K562 (cell line): ENCODE measurements around the gene CISD3. TPM values are rescaled to one million over a fixed set of nuclear protein-coding genes. Genes with fewer than 3 reads are reported as not detected.
A peak's percentile ranks its signal among the peaks of the same experiment; 100 is the strongest.

ENCODE experiments used
- ATAC-seq: fragments of 200-7000 bp; cut with Tn5 transposase; 3 replicates; pipeline ENCODE4 v1.9.1; 2020; ENCODE audit warnings: moderate library complexity
- BruUV-seq: library from RNA; stranded (reverse); fragments of 400-500 nt; replicated peaks from 2 replicates; lab custom pipeline; 2021; lab: Mats Ljungman, UMichigan
- CTCF ChIA-PET: fragments of 300-600 bp; formaldehyde crosslinking; extraction: SDS; loops from one replicate; lab custom pipeline; 2021; ENCODE audit warnings: low intra/inter-chr PET ratio; lab: Yijun Ruan, JAX
- POLR2A ChIA-PET: fragments of 300-600, 350-650 bp; sonication (Branson Sonifier 250); formaldehyde crosslinking; extraction: SDS; loops from one replicate; lab custom pipeline; 2021; ENCODE audit warnings: antibody characterized with exemption, inconsistent platforms; lab: Yijun Ruan, JAX
- DNase-seq, 4 experiments: peaks; one replicate each; pipeline versions ENCODE4 v3.0.0 to v3.0.0-alpha.2; 2011 to 2018; ENCODE audit warnings: low spot score in 3 of 4, mixed read lengths in 3 of 4; ENCODE audit errors: extremely low read depth in 1 of 4
- FAIRE-seq: peaks from 2 replicates; lab custom pipeline; 2011; peaks lifted over from hg19 to GRCh38; lab: Jason Lieb, UNC
- H2AFZ ChIP-seq: 2 replicates; pipeline ENCODE4 v1.6.0; 2011; ENCODE audit warnings: low read depth, low read length, control low read depth, inconsistent platforms
- H3K27ac ChIP-seq: fragments of 200-600 bp; 3 replicates; pipeline ENCODE4 v1.8.0; 2011; ENCODE audit warnings: low read depth, mild to moderate bottlenecking, control low read depth, inconsistent platforms, low read length, moderate library complexity, mixed read lengths; ENCODE audit errors: extremely low read depth
- H3K27me3 ChIP-seq, 2 experiments: fragments of 300-600 bp in 1 of 2; 2 replicates in 1 of 2; 3 replicates in 1 of 2; pipeline versions ENCODE4 v1.6.0 to v1.8.0; 2011; ENCODE audit warnings: inconsistent platforms in 2 of 2, low read length in 2 of 2, mild to moderate bottlenecking in 1 of 2, mixed read lengths in 1 of 2, moderate library complexity in 1 of 2; ENCODE audit not compliant: control insufficient read depth in 2 of 2, insufficient read depth in 2 of 2
- H3K36me3 ChIP-seq: fragments of 300-600 bp; 3 replicates; pipeline ENCODE4 v1.8.0; 2011; ENCODE audit warnings: mild to moderate bottlenecking, low read length, inconsistent platforms; ENCODE audit not compliant: control insufficient read depth, insufficient read depth
- H3K4me1 ChIP-seq, 2 experiments: fragments of 200-600 bp in 1 of 2; replicated peaks in 1 of 2; 2 replicates in 1 of 2; 3 replicates in 1 of 2; pipeline versions ENCODE4 v1.5.1 to v1.8.0; 2011; ENCODE audit warnings: inconsistent platforms in 2 of 2, low read length in 2 of 2, mild to moderate bottlenecking in 1 of 2, mixed read lengths in 1 of 2, moderate library complexity in 1 of 2; ENCODE audit not compliant: control insufficient read depth in 2 of 2, insufficient read depth in 2 of 2
- H3K4me2 ChIP-seq: 2 replicates; pipeline ENCODE4 v1.6.1; 2011; ENCODE audit warnings: low read length, control low read depth, inconsistent platforms, mixed read lengths; ENCODE audit not compliant: insufficient read depth
- H3K4me3 ChIP-seq: fragments of 200-600 bp; sonication (generic), shearing (Covaris generic); 2 replicates; pipeline ENCODE4 v1.5.1; 2016; ENCODE audit warnings: control low read depth, inconsistent platforms
- H3K79me2 ChIP-seq: fragments of 200-600 bp; 3 replicates; pipeline ENCODE4 v1.8.0; 2011; ENCODE audit warnings: low read length, inconsistent platforms; ENCODE audit not compliant: control insufficient read depth, insufficient read depth
- H3K9ac ChIP-seq, 2 experiments: 2 replicates each; pipeline versions ENCODE4 v1.6.0 to v1.6.1; 2011; ENCODE audit warnings: low read depth in 2 of 2, low read length in 2 of 2, control low read depth in 1 of 2, inconsistent platforms in 1 of 2, mild to moderate bottlenecking in 1 of 2, mixed read lengths in 1 of 2; ENCODE audit not compliant: insufficient read depth in 1 of 2
- H3K9me1 ChIP-seq: one replicate; pipeline ENCODE4 v1.6.0; 2011; ENCODE audit warnings: inconsistent platforms, mild to moderate bottlenecking, low read length, moderate library complexity; ENCODE audit not compliant: control insufficient read depth, insufficient read depth
- H3K9me3 ChIP-seq: replicated peaks from 2 replicates; pipeline ENCODE4 v1.5.1; 2011; ENCODE audit warnings: low read depth, low read length, inconsistent platforms; ENCODE audit not compliant: control insufficient read depth, insufficient read depth
- H4K20me1 ChIP-seq: replicated peaks from 2 replicates; pipeline ENCODE4 v1.6.1; 2011; ENCODE audit warnings: low read length, inconsistent platforms, mixed read lengths; ENCODE audit not compliant: control insufficient read depth, insufficient read depth
- FOXJ3 ChIP-seq: sonication (generic); formaldehyde crosslinking; IDR thresholded peaks from 2 replicates; pipeline ENCODE4 v1.4.0; 2020; ENCODE audit warnings: mild to moderate bottlenecking, missing genetic modification reagents
- NR2C1 ChIP-seq, 2 experiments: fragments of 450-650 bp; IDR thresholded peaks; 2 replicates each; pipeline ENCODE4 v1.6.1; 2017; ENCODE audit warnings: mild to moderate bottlenecking in 2 of 2, antibody characterized with exemption in 1 of 2, inconsistent platforms in 1 of 2, missing compliant biosample characterization in 1 of 2, missing genetic modification characterization in 1 of 2
- NR2C2 ChIP-seq, 2 experiments: fragments of 200-800 bp in 1 of 2; sonication (Bioruptor generic) in 1 of 2; sonication (generic) in 1 of 2; formaldehyde crosslinking in 1 of 2; IDR thresholded peaks; 2 replicates each; pipeline versions ENCODE4 v1.6.1 to v1.8.0; 2016 to 2022; ENCODE audit warnings: mild to moderate bottlenecking in 1 of 2, missing compliant biosample characterization in 1 of 2, missing genetic modification characterization in 1 of 2, missing genetic modification reagents in 1 of 2
- PRDM10 ChIP-seq: fragments of 450-650 bp; IDR thresholded peaks from 2 replicates; pipeline ENCODE4 v1.6.1; 2018; ENCODE audit not compliant: partially characterized antibody
- ZNF764 ChIP-seq: fragments of 250-450 bp; sonication (Bioruptor Pico); IDR thresholded peaks from 2 replicates; pipeline ENCODE4 v1.4.0; 2020; ENCODE audit warnings: low read depth, mild to moderate bottlenecking, moderate library complexity
- WGBS: fragments of 100-300 bp; shearing (Covaris generic); methylation state at CpG from one replicate; pipeline ENCODE4 v1.1.6; 2016; ENCODE audit warnings: low coverage, mixed read lengths; ENCODE audit not compliant: insufficient coverage; ENCODE audit errors: missing lambda C conversion rate; 5-methylcytosine and 5-hydroxymethylcytosine counted together
- in situ Hi-C: fragments of 300-500 bp; cut with MboI; formaldehyde crosslinking; loops from 4 replicates; pipeline ENCODE4 v1.15.0; 2018; ENCODE audit warnings: inconsistent platforms, mixed read lengths
- intact Hi-C: fragments of 100-400 bp; cut with micrococcal nuclease; formaldehyde crosslinking; loops from 2 replicates; pipeline ENCODE4 v1.14.2; 2022
- polyA plus RNA-seq, 8 experiments: library from polyadenylated mRNA; depleted of rRNA in 4 of 8; stranded (reverse) in 5 of 8; unstranded in 3 of 8; fragments of >200 nt; fragmentation: Nextera tagmentation in 2 of 8; fragmentation: Illumina TruSeq in 1 of 8; extraction: Ambion mirVana in 2 of 8; extraction: Trizol in 1 of 8; gene quantifications; 2 replicates each; pipeline versions ENCODE4 v1.2.1 to v1.2.3, GENCODE V29; 2011 to 2014; ENCODE audit warnings: inconsistent platforms in 1 of 8, missing spikeins in 1 of 8
- total RNA-seq, 7 experiments: library from RNA; depleted of rRNA in 6 of 7; stranded (reverse); fragments of >200 nt in 6 of 7; fragmentation: Illumina TruSeq in 2 of 7; extraction: Trizol in 2 of 7; gene quantifications; 2 replicates each; pipeline versions ENCODE4 v1.2.1 to v1.2.3, GENCODE V29; 2011 to 2021; ENCODE audit warnings: low replicate concordance in 1 of 7
- TF ChIP-seq, protein P1 (sequence below): fragments of 200-800 bp; sonication (Bioruptor generic); IDR thresholded peaks from 2 replicates; pipeline ENCODE4 v1.6.1; 2017; ENCODE audit warnings: missing genetic modification characterization, missing compliant biosample characterization

Gene CISD3
- total and polyA plus RNA-seq, 9 of the 15 experiments (the other 6 are each of a cell fraction or from before 2014, with no cell fraction given): 5.0 to 60.7 (median 15.7) TPM

- peak overlapping the region; percentile 20 for H3K4me2 ChIP-seq
- DNase-seq (peak in 3 of 4 experiments; percentile 36 to 60 (median 59)), FAIRE-seq (no peak), ATAC-seq (peak; percentile 61)
- H3K9ac ChIP-seq: peak overlapping the region in 1 of 2 experiments; percentile 83; a peak in 1 of 4 replicates
- BruUV-seq: no TSS peak
- in situ Hi-C loops: no loop called here
- POLR2A ChIA-PET: interaction anchor here (0.6 to 3.5 kb wide), 7 partner anchors 8 to 152 kb away, joined by 3 to 30 read pairs (median 6); no protein-coding TSS in a partner anchor
- H3K4me1 ChIP-seq: peaks cover 35 to 57% of the 10 kb centered on the region in 2 experiments
- 49% methylated on average over 5 of the region's 5 CpGs for WGBS
- H3K9me3 ChIP-seq: no peaks in the 10 kb centered on the region
- no peak overlapping the region for H3K4me3 ChIP-seq
- CTCF ChIA-PET: no interaction called here
- no peak overlapping the region for H2AFZ ChIP-seq
- intact Hi-C loops: no loop called here
- no peak overlapping the region; the same call in 2 of the 3 replicates for H3K27ac ChIP-seq
- peaks cover 8% of the 10 kb centered on the region; the same call in 1 of the 2 replicates for H4K20me1 ChIP-seq
- peaks cover 4% of the 10 kb centered on the region for H3K9me1 ChIP-seq
- no peaks in the 10 kb centered on the region for H3K27me3 ChIP-seq
- H3K36me3 ChIP-seq: peaks cover 77% of the 10 kb centered on the region; the same call in 2 of the 3 replicates
- TF ChIP-seq, protein P1, sequence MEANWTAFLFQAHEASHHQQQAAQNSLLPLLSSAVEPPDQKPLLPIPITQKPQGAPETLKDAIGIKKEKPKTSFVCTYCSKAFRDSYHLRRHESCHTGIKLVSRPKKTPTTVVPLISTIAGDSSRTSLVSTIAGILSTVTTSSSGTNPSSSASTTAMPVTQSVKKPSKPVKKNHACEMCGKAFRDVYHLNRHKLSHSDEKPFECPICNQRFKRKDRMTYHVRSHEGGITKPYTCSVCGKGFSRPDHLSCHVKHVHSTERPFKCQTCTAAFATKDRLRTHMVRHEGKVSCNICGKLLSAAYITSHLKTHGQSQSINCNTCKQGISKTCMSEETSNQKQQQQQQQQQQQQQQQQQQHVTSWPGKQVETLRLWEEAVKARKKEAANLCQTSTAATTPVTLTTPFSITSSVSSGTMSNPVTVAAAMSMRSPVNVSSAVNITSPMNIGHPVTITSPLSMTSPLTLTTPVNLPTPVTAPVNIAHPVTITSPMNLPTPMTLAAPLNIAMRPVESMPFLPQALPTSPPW (CRISPR knock-in tag): 0 out of 2 replicates have a peak, but pooled peaks have one; percentile 24
- TF ChIP-seq NR2C1 (IDR thresholded peaks at IDR 0.05): peak; percentile 52; the same call in 1 of the 2 replicates
- TF ChIP-seq NR2C1 (tag; IDR thresholded peaks at IDR 0.05): no peak
- no peak for TF ChIP-seq ZNF764 (CRISPR knock-in tag)
- TF ChIP-seq NR2C2 (CRISPR knock-in tag; IDR thresholded peaks at IDR 0.05): peak; percentile 56; the same call in 1 of the 2 replicates
- peak; percentile 15; the same call in 1 of the 2 replicates for TF ChIP-seq NR2C2 (tag; IDR thresholded peaks at IDR 0.05)
- no peak for TF ChIP-seq FOXJ3 (CRISPR knock-in tag)
- TF ChIP-seq PRDM10: peak; percentile 24
- peaks cover 21% of the 10 kb centered on the region for H3K79me2 ChIP-seq
Measured at GRCh38 chr17:38710985-38711384, 19.2 kb upstream of the CISD3 start.
